GM21723 (cell line): ENCODE results near the gene VRK3.

Source experiments
- ATAC-seq: cut with Tn5 transposase; IDR thresholded peaks from one replicate; pipeline ENCODE4 v1.9.1; 2021; ENCODE audit warnings: mild to moderate bottlenecking, moderate library complexity; ENCODE audit not compliant: unreplicated experiment

Gene VRK3

DNA sequence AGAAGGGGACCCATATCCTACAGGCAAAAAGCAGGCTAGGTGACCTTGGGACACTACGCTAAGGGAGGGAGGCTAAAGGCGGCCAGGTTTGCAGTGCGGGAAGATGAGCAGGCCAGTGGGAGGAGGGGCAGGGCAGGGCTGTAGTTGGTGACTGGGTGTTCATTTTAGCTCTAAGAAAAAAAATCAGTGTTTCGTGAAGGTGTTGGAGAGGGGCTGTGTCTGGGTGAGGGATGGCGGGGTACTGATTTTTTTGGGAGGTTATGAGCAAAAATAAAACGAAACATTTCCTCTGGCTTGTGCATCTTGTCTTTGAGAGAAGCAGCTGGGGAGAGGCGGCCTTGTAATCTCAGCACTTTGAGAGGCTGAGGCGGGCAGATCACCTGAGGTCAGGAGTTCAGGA is 91.5 kb downstream of the VRK3 start:
- ATAC-seq: no peak

DNA sequence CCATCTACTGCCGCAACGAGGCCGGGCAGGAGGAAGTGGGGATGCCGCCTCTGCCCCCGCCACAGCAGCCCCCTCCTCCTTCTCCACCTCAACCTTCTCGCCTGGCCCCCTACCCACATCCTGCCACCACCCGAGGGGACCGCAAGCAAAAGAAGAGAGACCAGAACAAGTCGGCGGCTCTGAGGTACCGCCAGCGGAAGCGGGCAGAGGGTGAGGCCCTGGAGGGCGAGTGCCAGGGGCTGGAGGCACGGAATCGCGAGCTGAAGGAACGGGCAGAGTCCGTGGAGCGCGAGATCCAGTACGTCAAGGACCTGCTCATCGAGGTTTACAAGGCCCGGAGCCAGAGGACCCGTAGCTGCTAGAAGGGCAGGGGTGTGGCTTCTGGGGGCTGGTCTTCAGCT is 92.4 kb downstream of the VRK3 start:
- ATAC-seq: no peak

DNA sequence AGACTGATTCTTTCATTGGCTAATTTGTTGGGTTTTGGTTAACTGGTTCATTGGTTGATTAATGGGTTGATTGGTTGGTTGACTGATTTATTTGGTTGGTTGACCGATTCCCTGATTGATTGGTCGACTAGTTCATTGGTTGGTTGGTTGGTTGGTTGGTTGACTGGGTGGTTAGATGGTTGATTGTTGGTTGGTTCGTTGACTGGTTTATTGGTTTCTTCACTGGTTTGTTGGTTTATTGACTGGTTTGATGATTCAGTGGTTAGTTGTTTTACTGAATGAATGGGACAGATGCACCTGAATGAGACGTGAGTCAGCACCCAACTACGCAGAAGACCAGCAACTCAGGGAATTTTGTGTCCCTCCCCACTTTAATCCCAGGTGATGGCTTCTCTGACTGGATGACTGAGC is 93.1 kb downstream of the VRK3 start:
- ATAC-seq: no peak

DNA sequence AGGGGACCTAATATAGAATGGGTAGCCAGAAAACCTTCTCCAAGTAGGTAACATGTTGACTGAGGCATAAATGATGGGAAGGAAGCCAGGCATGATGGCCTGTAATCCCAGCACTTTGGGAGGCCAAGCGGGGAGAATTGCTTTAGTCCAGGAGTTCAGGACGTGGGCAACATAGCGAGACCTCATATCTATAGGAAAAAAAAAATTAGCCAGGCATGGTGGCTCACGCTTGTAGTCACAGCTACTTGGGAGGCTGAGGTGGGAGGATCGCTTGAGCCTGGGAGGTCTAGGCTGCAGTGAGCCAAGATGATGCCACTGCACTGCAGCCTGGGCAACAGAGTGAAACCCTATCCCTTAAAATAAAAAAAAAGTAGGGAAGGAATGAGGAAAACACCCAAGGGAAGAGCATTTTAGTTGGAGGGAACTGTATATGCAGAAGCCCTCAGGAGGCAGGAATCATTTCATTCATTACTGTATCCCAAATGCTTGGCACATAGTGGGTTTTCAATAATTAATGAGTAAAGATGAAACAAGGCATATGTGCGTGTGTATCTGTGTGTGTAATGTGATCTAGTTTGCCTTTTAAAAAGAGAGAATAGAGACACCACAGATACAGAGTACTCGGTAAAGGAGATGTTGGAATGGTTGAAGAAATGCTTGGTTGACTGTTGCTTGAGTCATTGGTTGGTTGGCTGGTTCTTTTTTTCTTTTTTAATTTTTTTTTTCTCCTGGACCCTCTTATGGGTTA is 93.7 kb downstream of the VRK3 start:
- ATAC-seq: no peak

DNA sequence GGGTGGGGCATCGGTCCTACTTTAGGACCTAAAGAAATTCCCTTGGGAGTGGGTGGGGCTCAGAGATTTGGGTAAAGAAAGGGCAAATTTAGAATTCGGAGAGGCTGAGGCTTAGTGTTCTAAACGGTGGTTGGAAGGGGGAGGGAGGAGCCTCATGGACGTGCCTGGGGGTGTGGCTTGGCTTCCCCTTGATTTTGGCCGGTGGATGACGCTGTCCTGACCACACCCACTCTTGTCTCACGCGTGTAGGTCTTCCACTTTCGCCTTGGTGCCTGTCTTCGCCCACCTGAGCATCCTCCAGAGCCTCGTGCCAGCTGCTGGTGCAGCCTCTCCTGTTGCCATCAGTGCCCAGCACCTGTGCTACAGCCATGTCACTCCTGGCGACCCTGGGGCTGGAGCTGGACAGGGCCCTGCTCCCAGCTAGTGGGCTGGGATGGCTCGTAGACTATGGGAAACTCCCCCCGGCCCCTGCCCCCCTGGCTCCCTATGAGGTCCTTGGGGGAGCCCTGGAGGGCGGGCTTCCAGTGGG is 94.6 kb downstream of the VRK3 start:
- ATAC-seq: no peak

DNA sequence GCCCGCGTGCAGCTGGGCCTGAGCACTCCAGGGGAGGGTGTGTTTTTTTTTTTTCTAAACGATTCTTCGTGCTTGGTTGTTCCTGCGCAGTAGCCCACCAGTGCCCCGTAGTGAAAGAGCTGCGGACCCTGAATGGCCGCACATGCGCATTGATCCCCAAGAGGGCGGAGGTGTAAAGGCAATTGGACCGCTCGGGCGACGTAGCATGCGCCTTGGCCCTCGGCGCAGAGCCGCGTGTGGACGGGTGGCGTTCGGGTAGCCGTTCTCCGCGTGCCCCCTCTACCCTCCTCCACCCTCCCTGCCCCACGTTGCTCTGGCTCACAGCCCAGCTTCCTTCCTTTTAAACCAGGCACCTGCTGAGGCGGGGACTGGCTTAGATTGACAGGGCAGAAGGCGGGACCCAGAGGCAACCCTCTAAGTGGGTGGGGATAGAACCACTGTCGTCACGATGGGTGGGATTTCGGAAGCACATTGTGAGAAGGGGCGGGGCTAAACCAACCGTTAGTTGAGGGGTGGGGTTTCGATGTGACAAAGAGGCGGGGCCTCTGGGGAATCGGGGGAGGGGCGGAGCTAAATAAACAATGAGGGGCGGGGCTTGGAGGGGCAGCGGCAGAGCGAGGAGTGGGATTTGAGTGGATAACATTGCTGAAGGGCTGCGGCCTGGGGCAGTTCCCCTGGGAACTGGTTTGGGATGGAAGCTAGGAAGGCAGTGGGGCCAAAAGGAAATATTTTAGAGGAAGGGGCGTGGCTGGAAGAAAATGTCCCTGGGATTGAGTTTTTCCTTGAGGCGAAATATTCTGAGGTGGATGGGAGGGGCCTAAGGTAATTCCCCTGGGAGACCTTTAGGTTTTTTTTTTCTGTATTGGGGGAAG is 95.3 kb downstream of the VRK3 start:
- peak; percentile 61 for ATAC-seq

DNA sequence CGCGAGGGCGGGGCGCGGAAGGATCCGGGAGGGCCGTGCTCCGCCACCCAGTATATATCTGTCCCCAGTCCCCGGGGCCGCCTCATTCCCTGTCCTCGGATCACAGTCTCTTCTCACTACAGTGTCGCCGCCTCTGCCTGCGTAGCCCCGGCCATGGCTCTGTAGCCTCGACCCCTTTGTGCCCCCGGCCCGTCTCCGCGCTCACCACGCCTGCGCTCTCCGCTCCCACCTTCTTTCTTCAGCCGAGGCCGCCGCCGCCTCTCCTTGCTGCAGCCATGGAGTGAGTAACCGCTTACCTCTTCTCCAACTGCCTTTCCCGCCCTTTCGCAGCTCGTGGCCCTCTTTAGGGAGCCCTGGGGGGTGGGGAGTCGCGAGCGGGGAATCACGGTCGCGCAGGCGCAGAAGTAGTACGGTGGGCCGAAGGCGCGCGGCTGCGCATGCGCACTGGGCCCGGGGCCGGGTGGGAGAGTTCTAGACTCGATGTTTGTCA is 96.0 kb downstream of the VRK3 start, which contains the start of the genes ATF5 and NUP62:
TSS of gene ATF5 (plus strand) at position 85 of the 490 bp plus-strand sequence. CDS start 1,646 bp downstream, outside the sequence.
TSS of gene NUP62 (minus strand) at position 384 of the 490 bp plus-strand sequence. CDS start 19,697 bp downstream, outside the sequence.
- ATAC-seq: peak; percentile 43

DNA sequence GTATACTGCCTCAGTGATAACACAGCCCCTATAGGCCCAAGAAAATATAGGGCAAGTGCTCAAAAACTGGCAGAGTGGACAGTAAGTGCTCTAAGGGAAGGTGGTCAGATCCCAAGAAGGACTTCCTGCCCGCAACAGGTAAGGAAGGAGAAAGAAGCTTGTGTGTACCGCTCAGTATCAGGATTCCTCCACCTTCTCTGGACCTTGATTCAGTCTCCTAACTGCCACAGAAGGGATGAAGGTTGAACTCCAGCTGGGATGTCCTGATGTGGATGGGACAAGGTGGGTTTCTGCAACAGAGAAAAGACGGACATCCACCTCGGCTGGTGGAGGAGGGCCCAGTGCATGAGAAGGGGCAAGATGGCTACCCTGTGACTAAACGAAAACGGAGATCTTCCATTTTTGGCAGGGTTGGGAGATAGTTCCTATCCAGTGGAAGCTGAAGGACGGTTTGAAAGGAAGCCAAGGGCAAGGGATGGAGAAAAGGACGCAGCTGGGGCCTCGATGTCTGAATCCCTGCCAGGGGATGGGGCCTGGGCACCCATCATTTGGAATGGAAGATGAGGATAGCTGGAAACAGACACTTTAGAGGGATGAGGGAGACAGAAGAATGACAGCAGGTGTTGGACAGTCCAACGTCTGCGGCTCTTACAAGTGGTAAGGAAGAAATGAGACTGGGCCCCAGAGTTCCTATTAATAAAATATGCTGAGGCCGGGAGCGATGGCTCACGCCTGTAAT is 97.5 kb downstream of the VRK3 start:
- ATAC-seq: no peak

DNA sequence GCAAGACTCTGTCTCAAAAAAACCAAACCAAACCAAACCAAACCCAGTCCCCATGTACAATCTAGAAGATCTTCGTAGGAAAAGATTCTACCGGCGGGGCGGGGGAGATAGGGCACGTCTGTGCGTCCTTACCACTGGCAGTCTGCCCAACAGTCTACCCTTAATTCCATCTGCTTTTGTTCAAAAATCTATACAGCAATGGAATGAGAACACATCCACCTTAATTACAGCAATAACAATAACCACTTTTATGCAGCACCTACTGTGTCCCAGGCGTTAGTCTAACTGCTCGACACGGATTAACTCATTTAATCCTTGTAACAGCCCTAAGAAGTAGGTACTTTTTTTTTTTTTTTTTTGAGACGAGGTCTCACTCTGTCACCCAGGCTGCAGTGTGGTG is 98.7 kb downstream of the VRK3 start:
- no peak for ATAC-seq
